GM19043 (cell line): ENCODE results near the gene SLC45A1.

Experiments
- ATAC-seq: cut with Tn5 transposase; IDR thresholded peaks from one replicate; pipeline ENCODE4 v1.9.1; 2021; ENCODE audit warnings: low read depth; ENCODE audit not compliant: unreplicated experiment

Gene SLC45A1

GRCh38 chr1:8334106-8334851 lies 16.4 kb downstream of the SLC45A1 start:
- ATAC-seq, result no peak

- no peak for ATAC-seq
Observed at GRCh38 chr1:8335246-8335645, 17.3 kb downstream of the SLC45A1 start.

DNA sequence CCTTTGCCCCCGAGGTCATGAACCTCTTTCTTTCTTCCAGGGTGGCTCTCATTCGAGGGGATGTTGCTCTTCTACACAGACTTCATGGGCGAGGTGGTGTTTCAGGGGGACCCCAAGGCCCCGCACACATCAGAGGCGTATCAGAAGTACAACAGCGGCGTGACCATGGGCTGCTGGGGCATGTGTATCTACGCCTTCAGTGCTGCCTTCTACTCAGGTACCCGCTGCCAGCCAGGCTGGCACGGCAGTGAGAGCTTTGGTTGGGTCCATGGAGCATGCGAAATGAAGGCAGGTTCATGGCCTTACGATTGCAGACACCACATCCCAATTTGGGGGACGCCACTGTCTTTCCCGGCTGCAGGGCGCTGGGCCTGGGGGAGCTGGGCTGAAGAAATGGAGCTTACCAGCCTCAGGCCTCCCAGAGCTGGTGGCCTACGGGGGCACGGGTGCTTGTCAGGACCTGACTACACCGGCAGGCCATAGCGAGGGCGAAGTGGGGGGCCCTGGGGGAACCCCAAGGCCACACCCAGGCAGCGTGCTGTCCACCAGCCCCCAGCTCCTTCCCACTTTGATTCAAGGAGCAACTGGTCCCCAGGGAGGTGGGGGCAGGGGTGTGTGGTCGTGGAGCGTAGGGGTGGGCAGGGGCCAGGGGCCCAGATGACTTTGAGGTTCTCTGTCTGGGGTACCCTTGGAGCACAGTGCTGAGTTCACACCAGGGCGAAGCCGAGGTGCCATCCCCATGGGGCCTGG lies 20.0 kb downstream of the SLC45A1 start:
- no peak for ATAC-seq

DNA sequence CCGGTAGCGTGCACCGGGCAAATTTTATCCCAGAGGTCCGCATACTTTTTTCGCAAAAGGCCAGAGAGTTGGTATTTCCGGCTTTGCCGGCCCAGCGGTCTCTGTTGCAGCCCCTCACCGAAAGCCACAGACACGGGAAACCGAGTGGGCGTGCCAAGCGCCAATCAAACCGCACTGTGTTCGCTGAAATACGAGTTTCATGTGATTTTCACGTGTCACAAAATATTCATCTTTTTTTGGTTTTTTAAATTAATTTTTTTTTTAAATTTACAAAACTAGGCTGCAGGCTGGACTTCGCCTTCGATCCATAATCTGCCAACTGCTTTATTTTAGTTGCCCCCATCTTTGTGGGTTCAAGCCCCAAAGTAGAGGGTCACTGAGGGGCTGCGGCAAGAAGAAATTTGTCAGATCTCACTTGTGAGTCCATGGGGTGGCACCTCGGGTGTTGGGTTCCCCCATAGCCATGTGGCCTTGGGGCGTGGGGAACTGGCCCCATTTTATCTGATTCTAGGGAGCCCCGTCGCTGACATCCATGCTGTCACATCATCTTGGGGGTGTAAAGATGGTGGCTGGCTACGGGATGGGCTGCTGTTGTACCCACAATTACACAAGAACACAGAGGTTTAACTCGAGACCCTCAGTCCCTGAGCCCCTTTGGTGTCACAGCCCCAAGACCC lies 20.8 kb downstream of the SLC45A1 start:
- no peak for ATAC-seq

- no peak for ATAC-seq
Observed at GRCh38 chr1:8339203-8339600, 21.3 kb downstream of the SLC45A1 start.

DNA sequence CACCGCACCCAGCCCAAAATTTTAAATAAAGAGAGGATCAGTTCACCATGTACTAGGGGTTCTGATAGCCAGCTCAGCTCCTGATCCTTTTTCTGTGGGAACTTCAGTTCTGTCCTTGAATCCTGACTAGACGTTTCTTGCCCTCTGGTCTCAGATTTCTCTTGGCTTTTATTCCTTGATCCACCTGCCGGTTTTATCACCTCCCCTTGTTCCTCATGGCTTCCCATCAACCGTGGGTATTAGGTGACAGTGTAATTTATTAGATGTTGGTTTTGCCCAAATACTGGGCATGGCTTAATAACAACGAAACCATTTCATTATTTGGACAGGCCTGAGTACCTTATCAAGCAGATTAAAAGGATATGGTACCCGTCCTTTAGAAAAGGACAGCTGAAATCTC lies 22.5 kb downstream of the SLC45A1 start:
- ATAC-seq, result no peak

DNA sequence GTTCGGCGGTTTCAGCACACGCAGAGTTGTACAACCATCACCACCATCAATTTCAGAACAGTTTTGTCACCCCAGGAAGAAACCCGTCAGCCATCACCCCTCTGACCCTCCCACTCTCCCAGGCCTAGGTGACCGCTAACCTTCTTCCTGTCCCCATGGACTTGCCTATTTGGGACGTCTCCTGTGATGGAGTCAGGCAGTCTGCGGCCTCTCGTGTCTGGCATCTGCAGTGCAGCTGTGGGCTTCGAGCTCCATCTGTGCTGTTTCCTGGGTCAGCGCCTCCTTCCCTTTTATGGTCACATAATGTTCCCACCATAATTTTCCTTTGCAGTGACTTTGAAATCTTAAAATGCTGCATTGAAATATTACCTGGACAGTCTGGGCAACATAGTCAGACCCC lies 24.4 kb downstream of the SLC45A1 start:
- ATAC-seq, result no peak

DNA sequence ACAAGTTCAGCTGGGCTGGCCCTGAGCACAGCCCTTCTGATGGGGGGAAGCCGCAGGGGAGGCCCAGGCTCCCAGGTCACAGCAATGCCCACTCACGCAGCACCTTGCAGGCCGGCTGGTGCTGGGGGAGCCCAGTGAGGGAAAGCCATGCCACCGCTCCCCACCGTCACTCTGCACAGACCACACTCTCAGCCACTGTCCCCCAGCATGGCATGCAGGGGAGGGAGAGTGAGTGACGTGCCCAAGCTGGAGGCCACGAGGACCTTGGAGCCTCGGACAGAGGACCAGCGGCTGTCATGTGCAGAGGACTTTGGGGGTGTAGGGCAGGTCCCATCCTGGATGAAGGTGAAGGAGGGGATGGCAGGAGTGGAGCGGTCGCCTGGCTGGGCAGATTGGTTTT lies 25.1 kb downstream of the SLC45A1 start:
- no peak for ATAC-seq

- no peak for ATAC-seq
Observed at GRCh38 chr1:8343464-8344001, 25.6 kb downstream of the SLC45A1 start.

DNA sequence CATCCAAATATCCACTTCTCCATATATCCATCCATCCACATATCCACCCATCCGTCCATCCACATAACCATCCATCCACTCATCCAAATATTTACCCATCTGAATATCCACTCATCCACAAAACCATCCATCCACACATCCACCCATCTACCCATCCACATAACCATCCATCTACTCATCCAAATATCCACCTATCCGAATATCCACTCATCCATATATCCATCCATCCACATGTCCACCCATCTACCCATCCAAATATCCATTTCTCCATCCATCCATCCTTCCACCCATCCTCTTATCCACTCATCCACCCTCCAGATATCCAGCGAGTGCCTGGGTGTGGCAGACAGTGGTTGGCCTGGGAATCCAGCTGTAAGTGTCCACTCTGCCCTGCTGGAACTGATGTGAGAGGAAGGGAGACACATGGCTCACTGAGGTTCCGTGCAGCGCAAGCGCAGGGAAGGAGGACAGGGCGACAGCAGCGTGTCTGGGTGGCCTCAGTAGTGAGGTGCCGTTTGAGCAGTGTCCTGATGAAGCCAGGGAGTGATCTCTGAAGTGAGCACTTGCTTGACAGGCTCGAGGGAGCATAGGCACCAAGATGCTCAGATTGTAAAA lies 27.1 kb downstream of the SLC45A1 start:
- no peak for ATAC-seq

- no peak for ATAC-seq
Observed at GRCh38 chr1:8345621-8346415, 27.9 kb downstream of the SLC45A1 start.

GRCh38 chr1:8347635-8348034 lies 29.7 kb downstream of the SLC45A1 start:
- ATAC-seq, result no peak

DNA sequence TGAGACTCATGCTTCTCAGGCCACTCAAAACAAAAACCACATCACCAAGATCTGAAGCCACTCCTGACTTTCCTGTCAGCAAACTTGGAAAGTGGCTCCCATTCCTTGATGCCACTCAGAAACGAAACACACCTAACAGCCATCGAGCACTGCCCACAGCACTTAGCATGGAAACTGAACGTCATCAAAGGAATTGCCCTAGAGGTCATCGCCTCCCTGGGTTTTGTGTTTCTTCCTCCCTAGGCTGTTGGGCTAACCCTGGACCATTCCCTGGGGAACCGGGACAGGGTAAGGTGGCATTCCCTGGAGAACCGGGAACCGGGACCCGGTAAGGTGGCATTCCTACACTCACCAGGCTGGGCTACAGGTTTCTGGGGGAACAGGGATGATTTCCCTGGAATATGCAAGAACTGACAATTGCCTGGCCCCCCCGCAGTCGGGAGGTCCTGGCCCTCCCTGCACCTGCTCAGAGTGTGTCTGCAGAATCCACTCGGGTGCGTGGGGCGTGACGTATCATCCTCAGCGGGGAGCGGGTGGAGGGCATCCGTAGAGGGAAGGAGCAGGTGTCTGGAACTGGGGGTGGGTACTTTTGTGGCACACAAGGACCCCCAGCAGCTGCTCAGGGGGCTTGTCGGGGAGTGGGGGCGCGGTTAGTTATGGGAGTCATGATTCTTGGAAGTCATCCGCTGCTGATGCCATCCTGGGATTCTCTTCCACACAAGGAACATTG lies 30.3 kb downstream of the SLC45A1 start:
- no peak for ATAC-seq

- ATAC-seq, result no peak
Observed at GRCh38 chr1:8348777-8349472, 31.0 kb downstream of the SLC45A1 start.

GRCh38 chr1:8349473-8349865 lies 31.6 kb downstream of the SLC45A1 start:
- ATAC-seq, result no peak

GRCh38 chr1:8349961-8350360 lies 32.0 kb downstream of the SLC45A1 start:
- no peak for ATAC-seq

DNA sequence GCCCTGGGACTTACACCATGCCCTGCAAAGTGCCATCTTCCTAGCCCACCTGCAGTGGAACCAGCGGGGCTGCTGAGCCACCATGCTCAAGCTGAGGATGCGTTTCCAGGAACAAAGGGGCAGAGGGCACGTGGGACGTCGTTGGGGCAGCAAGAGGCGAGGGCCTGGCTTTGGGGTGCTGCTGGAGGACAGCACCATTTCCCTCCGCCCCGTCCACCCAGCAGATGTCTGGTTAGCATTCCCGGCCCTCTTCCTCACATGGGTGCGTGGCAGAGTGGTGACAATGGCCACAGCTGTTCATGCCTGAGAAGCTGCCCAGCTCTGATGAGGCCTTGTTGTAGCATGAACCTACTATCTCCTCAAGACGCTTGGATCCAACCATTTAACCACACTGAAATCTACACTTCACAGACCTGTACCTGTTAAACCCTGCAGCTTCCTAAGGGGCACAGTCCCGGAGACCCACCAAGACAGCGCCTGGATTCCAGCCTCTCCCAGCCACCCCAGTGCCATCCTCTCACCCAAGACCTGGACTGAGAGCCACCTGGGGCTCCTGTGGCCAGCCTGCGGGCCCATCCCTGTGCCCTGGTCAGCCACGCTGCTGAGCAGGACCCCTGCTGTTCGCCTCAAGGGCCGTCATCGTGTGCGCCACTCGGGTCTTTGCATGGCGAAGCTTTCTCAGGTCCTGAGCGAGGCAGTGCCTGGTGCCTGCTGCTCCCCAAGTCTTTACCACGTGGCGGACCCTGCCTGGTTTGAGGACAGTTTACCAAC lies 33.2 kb downstream of the SLC45A1 start:
- ATAC-seq, result no peak
